VCaP (cell line): ENCODE results near the gene CDC16.

Source experiments
- H3K27ac ChIP-seq: fragments of 450-650 bp; 2 replicates; pipeline ENCODE4 v1.5.1; 2017
- CTCF ChIP-seq: fragments of 450-650 bp; conservative IDR thresholded peaks from 2 replicates; pipeline ENCODE4 v1.5.1; 2017; ENCODE audit warnings: mild to moderate bottlenecking, moderate library complexity

CDC16 gene

GRCh38 chr13:114303700-114304327, 69.1 kb downstream of the CDC16 start:
- H3K27ac ChIP-seq = no peak overlapping the region
- no peak for TF ChIP-seq CTCF

- H3K27ac ChIP-seq = no peak overlapping the region
- no peak for TF ChIP-seq CTCF
Observed at GRCh38 chr13:114304346-114305034, 69.8 kb downstream of the CDC16 start.

- TF ChIP-seq CTCF = no peak
- no peak overlapping the region for H3K27ac ChIP-seq
Observed at GRCh38 chr13:114309086-114309485, 74.4 kb downstream of the CDC16 start.

GRCh38 chr13:114309806-114310410, 75.2 kb downstream of the CDC16 start:
- H3K27ac ChIP-seq = no peak overlapping the region
- no peak for TF ChIP-seq CTCF

- H3K27ac ChIP-seq = no peak overlapping the region
Observed at GRCh38 chr13:114310956-114311355, 76.3 kb downstream of the CDC16 start.

GRCh38 chr13:114311387-114311786, 76.7 kb downstream of the CDC16 start:
- H3K27ac ChIP-seq = no peak overlapping the region
- no peak for TF ChIP-seq CTCF

More at GRCh38 chr13:114310956-114311355, 76.3 kb downstream of the CDC16 start:
- TF ChIP-seq CTCF = no peak

GRCh38 chr13:114311908-114312307, 77.2 kb downstream of the CDC16 start:
- TF ChIP-seq CTCF = no peak
- no peak overlapping the region for H3K27ac ChIP-seq
